HepG2 (cell line): Measurements from ENCODE around the gene CDNF. TPM values are rescaled to one million over a fixed set of nuclear protein-coding genes. Genes with fewer than 3 reads are reported as not detected.

Source experiments
- ATAC-seq: fragments of 200-7000 bp; cut with Tn5 transposase; 3 replicates; pipeline ENCODE4 v1.9.1; 2020; ENCODE audit warnings: mild to moderate bottlenecking, moderate library complexity
- BruUV-seq: library from RNA; stranded (reverse); fragments of 400-500 nt; replicated peaks from 2 replicates; lab custom pipeline; 2021; lab: Mats Ljungman, UMichigan
- CTCF ChIA-PET: fragments of 300-600 bp; formaldehyde crosslinking; extraction: SDS; loops from one replicate; lab custom pipeline; 2021; ENCODE audit warnings: low total read pairs, inconsistent platforms, low intra/inter-chr PET ratio; lab: Yijun Ruan, JAX
- POLR2A ChIA-PET: fragments of 350-600 bp; sonication (Branson Sonifier 250); formaldehyde crosslinking; loops from one replicate; lab custom pipeline; 2020; ENCODE audit warnings: antibody characterized with exemption, inconsistent platforms; lab: Yijun Ruan, JAX
- DNase-seq: peaks from one replicate; pipeline ENCODE4 v3.0.0-alpha.2; 2015; ENCODE audit warnings: low spot score
- FAIRE-seq: peaks from 3 replicates; lab custom pipeline; 2011; peaks lifted over from hg19 to GRCh38; lab: Jason Lieb, UNC
- H2AFZ ChIP-seq: one replicate; pipeline ENCODE4 v1.6.1; 2011; ENCODE audit warnings: low read length, inconsistent platforms
- H3K27ac ChIP-seq: fragments of 300-600 bp; 3 replicates; pipeline ENCODE4 v1.8.0; 2011; ENCODE audit warnings: mixed run types, mild to moderate bottlenecking, mixed read lengths, low read length, inconsistent platforms; ENCODE audit not compliant: insufficient read depth; ENCODE audit errors: extremely low read length
- H3K27me3 ChIP-seq, 2 experiments: fragments of 200-600 bp in 1 of 2; 2 replicates in 1 of 2; 3 replicates in 1 of 2; pipeline versions ENCODE4 v1.6.0 to v1.8.0; 2011; ENCODE audit warnings: low read length in 2 of 2, mild to moderate bottlenecking in 2 of 2, moderate library complexity in 2 of 2, inconsistent platforms in 1 of 2; ENCODE audit not compliant: insufficient read depth in 2 of 2, control insufficient read depth in 1 of 2
- H3K36me3 ChIP-seq, 2 experiments: fragments of 200-600 bp in 1 of 2; replicated peaks in 1 of 2; 2 replicates in 1 of 2; 3 replicates in 1 of 2; pipeline versions ENCODE4 v1.5.1 to v1.8.0; 2011; ENCODE audit warnings: low read length in 2 of 2, inconsistent platforms in 1 of 2; ENCODE audit not compliant: insufficient read depth in 2 of 2, control insufficient read depth in 1 of 2
- H3K4me1 ChIP-seq: 2 replicates; pipeline ENCODE4 v1.5.1; 2012; ENCODE audit warnings: low read length, inconsistent platforms; ENCODE audit not compliant: insufficient read depth
- H3K4me2 ChIP-seq: 2 replicates; pipeline ENCODE4 v1.6.0; 2011; ENCODE audit warnings: low read depth, low read length, inconsistent platforms
- H3K4me3 ChIP-seq, 3 experiments: fragments of 200-600 bp in 1 of 3; sonication (generic), shearing (Covaris generic) in 1 of 3; replicated peaks in 1 of 3; 2 replicates each; pipeline ENCODE4 v1.5.1; 2011 to 2016; ENCODE audit warnings: low read length in 3 of 3, inconsistent platforms in 2 of 3, low read depth in 2 of 3, mild to moderate bottlenecking in 2 of 3, control low read depth in 1 of 3, mixed read lengths in 1 of 3; ENCODE audit not compliant: insufficient read depth in 1 of 3
- H3K79me2 ChIP-seq: one replicate; pipeline ENCODE4 v1.6.1; 2011; ENCODE audit warnings: low read length, inconsistent platforms; ENCODE audit not compliant: insufficient read depth
- H3K9ac ChIP-seq: 2 replicates; pipeline ENCODE4 v1.6.0; 2011; ENCODE audit warnings: mild to moderate bottlenecking, low read depth, low read length, inconsistent platforms; ENCODE audit not compliant: insufficient read depth
- H3K9me3 ChIP-seq: 2 replicates; pipeline ENCODE4 v1.5.1; 2012; ENCODE audit warnings: mild to moderate bottlenecking, low read length
- H4K20me1 ChIP-seq: 2 replicates; pipeline ENCODE4 v1.6.0; 2011; ENCODE audit warnings: inconsistent platforms, mild to moderate bottlenecking, low read length, moderate library complexity; ENCODE audit not compliant: insufficient read depth
- CCAR2 ChIP-seq: fragments of 200-400 bp; formaldehyde crosslinking; optimal IDR thresholded peaks from 2 replicates; pipeline ENCODE3; 2018; ENCODE audit warnings: low read depth, mild to moderate bottlenecking, low read length, moderate library complexity
- HNRNPK ChIP-seq: fragments of 200-400 bp; formaldehyde crosslinking; IDR thresholded peaks from 2 replicates; pipeline ENCODE4 v1.6.1; 2018; ENCODE audit warnings: low read length, low read depth, moderate library complexity, mild to moderate bottlenecking; ENCODE audit not compliant: poor library complexity, severe bottlenecking
- PHF5A ChIP-seq: IDR thresholded peaks from one replicate; pipeline ENCODE4 v1.6.1; 2018; ENCODE audit warnings: low read depth, missing genetic modification reagents; ENCODE audit not compliant: unreplicated experiment
- STAG1 ChIP-seq: sonication (generic); formaldehyde crosslinking; IDR thresholded peaks from 2 replicates; pipeline ENCODE4 v1.4.0; 2020; ENCODE audit warnings: missing genetic modification reagents
- STAT5B ChIP-seq: sonication (generic); formaldehyde crosslinking; IDR thresholded peaks from 2 replicates; pipeline ENCODE4 v1.4.0; 2020; ENCODE audit warnings: missing genetic modification reagents
- TGIF2 ChIP-seq: IDR thresholded peaks from 2 replicates; pipeline ENCODE4 v1.6.1; 2016; ENCODE audit warnings: control low read depth, missing compliant biosample characterization
- ZFAT ChIP-seq: sonication (generic); formaldehyde crosslinking; conservative IDR thresholded peaks from 2 replicates; pipeline ENCODE4 v1.8.1; 2023; ENCODE audit warnings: missing genetic modification reagents, inconsistent platforms
- ZMAT5 ChIP-seq: sonication (generic); formaldehyde crosslinking; IDR thresholded peaks from 2 replicates; pipeline ENCODE4 v1.5.0; 2020; ENCODE audit warnings: mild to moderate bottlenecking, low read depth, missing genetic modification reagents, borderline replicate concordance
- ZNF124 ChIP-seq: sonication (generic); formaldehyde crosslinking; IDR thresholded peaks from 2 replicates; pipeline ENCODE4 v1.4.0; 2020; ENCODE audit warnings: missing genetic modification reagents
- ZNF205 ChIP-seq: IDR thresholded peaks from 2 replicates; pipeline ENCODE4 v1.6.1; 2018; ENCODE audit warnings: missing biosample characterization, missing genetic modification reagents
- ZNF234 ChIP-seq: sonication (generic); formaldehyde crosslinking; conservative IDR thresholded peaks from 2 replicates; pipeline ENCODE4 v1.5.1; 2020; ENCODE audit warnings: mild to moderate bottlenecking, missing genetic modification reagents
- ZNF280B ChIP-seq: sonication (generic); formaldehyde crosslinking; IDR thresholded peaks from 2 replicates; pipeline ENCODE4 v1.5.0; 2020; ENCODE audit warnings: missing genetic modification reagents, mild to moderate bottlenecking, borderline replicate concordance
- ZNF484 ChIP-seq: sonication (generic); formaldehyde crosslinking; IDR thresholded peaks from 2 replicates; pipeline ENCODE4 v1.5.1; 2020; ENCODE audit warnings: mild to moderate bottlenecking, low read depth, missing genetic modification reagents, borderline replicate concordance
- ZNF777 ChIP-seq: sonication (generic); formaldehyde crosslinking; IDR thresholded peaks from 2 replicates; pipeline ENCODE4 v1.4.0; 2020; ENCODE audit warnings: missing genetic modification reagents
- WGBS: methylation state at CpG from one replicate; pipeline ENCODE4 v1.1.6; 2017; ENCODE audit warnings: low lambda C conversion rate; 5-methylcytosine and 5-hydroxymethylcytosine counted together
- in situ Hi-C: cut with HindIII; loops from 2 replicates; pipeline ENCODE4 v1.10.0; 2017; ENCODE audit warnings: low pct_unique_long_range_greater_than_20kb; ENCODE audit not compliant: extremely low pct_ligation_motif_present
- intact Hi-C: fragments of 100-400 bp; cut with micrococcal nuclease; formaldehyde crosslinking; loops from one replicate; pipeline ENCODE4 v1.10.0; 2022; ENCODE audit not compliant: unreplicated experiment
- polyA plus RNA-seq, 8 experiments: library from polyadenylated mRNA; depleted of rRNA in 3 of 8; stranded (reverse) in 7 of 8; unstranded in 1 of 8; fragments of >200 nt; fragmentation: Illumina TruSeq in 4 of 8; extraction: Trizol in 4 of 8; gene quantifications; 2 replicates each; pipeline versions ENCODE4 v1.2.1 to v1.2.3, GENCODE V29; 2011 to 2016; ENCODE audit warnings: low read depth in 4 of 8, missing spikeins in 1 of 8, mixed read lengths in 1 of 8; ENCODE audit not compliant: insufficient read depth in 1 of 8
- total RNA-seq, 5 experiments: library from RNA; depleted of rRNA; stranded (reverse); fragments of >200 nt; fragmentation: Illumina TruSeq; extraction: Trizol; gene quantifications; 2 replicates each; pipeline ENCODE4 v1.2.3, GENCODE V29; 2016; ENCODE audit warnings: low read depth in 1 of 5
- TF ChIP-seq, protein P1 (sequence below): sonication (generic); formaldehyde crosslinking; IDR thresholded peaks from 2 replicates; pipeline ENCODE4 v1.9.0; 2021; ENCODE audit warnings: missing genetic modification reagents, mild to moderate bottlenecking, borderline replicate concordance

CDNF gene
- total and polyA plus RNA-seq, 2 of the 13 experiments (the other 11 are each of a cell fraction or from before 2014, with no cell fraction given), result 0.29 to 0.33 TPM

DNA sequence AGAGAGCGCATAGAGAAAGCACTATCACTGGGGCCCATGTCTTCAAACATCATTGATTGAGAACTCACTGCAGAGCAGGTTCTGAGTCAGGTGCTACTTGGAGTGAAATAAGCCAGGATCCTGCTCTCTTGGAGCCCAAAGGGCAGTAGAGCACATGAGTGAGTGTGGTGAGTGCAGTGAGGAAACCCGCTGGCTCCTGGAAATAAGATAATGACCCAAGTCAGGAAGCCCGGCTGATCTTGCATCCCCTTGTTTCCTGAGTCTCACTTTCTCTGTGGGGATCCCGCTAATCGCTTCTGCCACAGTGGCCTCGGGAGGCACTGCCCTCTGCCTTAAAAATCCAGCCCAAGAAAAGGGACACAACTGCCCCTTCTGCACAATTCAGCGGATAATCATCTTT lies 56.1 kb downstream of the CDNF start:
- Histone ChIP-seq H3K4me3 (no peak overlapping the region), H3K36me3 (no peaks in the 10 kb centered on the region), H3K27me3 (no peaks in the 10 kb centered on the region; a peak in 1 of 5 replicates), H2AFZ (no peak overlapping the region), H3K79me2 (no peaks in the 10 kb centered on the region), H3K4me1 (peaks cover 9% of the 10 kb centered on the region), H3K9me3 (no peaks in the 10 kb centered on the region), H3K27ac (no peak overlapping the region), H3K4me2 (no peak overlapping the region), H4K20me1 (no peaks in the 10 kb centered on the region), H3K9ac (no peak overlapping the region)
- in situ Hi-C loops, result no loop called here
- WGBS, result 79% methylated on average over 3 of the region's 7 CpGs
- ChIA-PET POLR2A (no interaction called here), CTCF (no interaction called here)
- no peak for FAIRE-seq
- ATAC-seq, result no peak
- intact Hi-C loops, result no loop called here
- no TSS peak for BruUV-seq
- no peak for DNase-seq
- TF ChIP-seq TGIF2, result no peak
- no peak for TF ChIP-seq ZMAT5
- TF ChIP-seq HNRNPK, result no peak
- TF ChIP-seq CCAR2, result no peak
- no peak for TF ChIP-seq PHF5A (CRISPR knock-in tag)
- TF ChIP-seq STAT5B (CRISPR knock-in tag), result no peak
- no peak for TF ChIP-seq ZNF777 (CRISPR knock-in tag)
- no peak for TF ChIP-seq ZFAT (CRISPR knock-in tag)

DNA sequence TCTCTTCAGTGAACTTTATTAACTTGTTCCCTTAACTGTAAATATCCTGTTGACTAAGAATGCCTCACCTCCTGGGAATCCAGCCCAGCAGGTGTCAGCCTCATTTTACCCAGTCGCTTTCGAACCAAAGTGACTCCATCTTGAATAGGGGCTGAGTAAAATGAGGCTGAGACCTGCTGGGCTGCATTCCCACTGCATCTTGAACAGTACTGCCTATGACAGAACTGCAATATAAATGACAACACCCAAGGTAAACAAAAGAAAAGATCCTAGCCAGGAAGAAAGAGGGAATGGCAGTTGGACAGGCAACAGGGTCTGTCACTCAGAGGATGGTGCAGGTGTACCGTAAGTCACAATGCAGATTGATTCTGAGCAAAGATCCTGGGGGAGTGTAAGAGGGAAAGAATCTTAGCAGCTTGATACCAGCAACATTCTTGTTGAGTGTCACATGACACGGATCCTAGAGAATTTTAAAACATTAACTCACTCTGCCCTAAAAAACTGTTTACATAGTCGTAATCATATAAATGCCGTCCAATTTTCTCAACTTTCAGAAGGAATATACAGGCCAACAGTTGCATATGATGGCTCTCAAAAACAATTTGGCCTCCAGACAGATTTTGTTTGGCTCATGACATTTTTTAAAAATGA lies 58.7 kb downstream of the CDNF start:
- Histone ChIP-seq H3K9ac (no peak overlapping the region), H3K27me3 (peaks cover 0 to 8% of the 10 kb centered on the region in 2 experiments; a peak in 2 of 5 replicates), H3K79me2 (no peaks in the 10 kb centered on the region), H2AFZ (no peak overlapping the region), H3K27ac (no peak overlapping the region), H3K36me3 (no peaks in the 10 kb centered on the region), H3K4me1 (peaks cover 9% of the 10 kb centered on the region), H4K20me1 (no peaks in the 10 kb centered on the region), H3K4me2 (no peak overlapping the region), H3K9me3 (no peaks in the 10 kb centered on the region), H3K4me3 (no peak overlapping the region)
- POLR2A ChIA-PET, result no interaction called here
- CTCF ChIA-PET, result no interaction called here
- in situ Hi-C loops, result no loop called here
- BruUV-seq, result no TSS peak
- ATAC-seq, result no peak
- 35% methylated on average over 6 of the region's 6 CpGs for WGBS
- intact Hi-C loops, result no loop called here
- DNase-seq, result no peak
- FAIRE-seq, result no peak
- TF ChIP-seq ZNF484, result no peak
- no peak for TF ChIP-seq ZNF205 (CRISPR knock-in tag)
- TF ChIP-seq STAG1, result no peak
- no peak for TF ChIP-seq ZNF280B (CRISPR knock-in tag)
- no peak for TF ChIP-seq ZNF234 (CRISPR knock-in tag)
- TF ChIP-seq, protein P1, sequence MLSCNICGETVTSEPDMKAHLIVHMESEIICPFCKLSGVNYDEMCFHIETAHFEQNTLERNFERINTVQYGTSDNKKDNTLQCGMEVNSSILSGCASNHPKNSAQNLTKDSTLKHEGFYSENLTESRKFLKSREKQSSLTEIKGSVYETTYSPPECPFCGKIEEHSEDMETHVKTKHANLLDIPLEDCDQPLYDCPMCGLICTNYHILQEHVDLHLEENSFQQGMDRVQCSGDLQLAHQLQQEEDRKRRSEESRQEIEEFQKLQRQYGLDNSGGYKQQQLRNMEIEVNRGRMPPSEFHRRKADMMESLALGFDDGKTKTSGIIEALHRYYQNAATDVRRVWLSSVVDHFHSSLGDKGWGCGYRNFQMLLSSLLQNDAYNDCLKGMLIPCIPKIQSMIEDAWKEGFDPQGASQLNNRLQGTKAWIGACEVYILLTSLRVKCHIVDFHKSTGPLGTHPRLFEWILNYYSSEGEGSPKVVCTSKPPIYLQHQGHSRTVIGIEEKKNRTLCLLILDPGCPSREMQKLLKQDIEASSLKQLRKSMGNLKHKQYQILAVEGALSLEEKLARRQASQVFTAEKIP, result no peak
- no peak for TF ChIP-seq ZNF124 (CRISPR knock-in tag)
